Measurements from ENCODE around the gene RABEP1.

DNA sequence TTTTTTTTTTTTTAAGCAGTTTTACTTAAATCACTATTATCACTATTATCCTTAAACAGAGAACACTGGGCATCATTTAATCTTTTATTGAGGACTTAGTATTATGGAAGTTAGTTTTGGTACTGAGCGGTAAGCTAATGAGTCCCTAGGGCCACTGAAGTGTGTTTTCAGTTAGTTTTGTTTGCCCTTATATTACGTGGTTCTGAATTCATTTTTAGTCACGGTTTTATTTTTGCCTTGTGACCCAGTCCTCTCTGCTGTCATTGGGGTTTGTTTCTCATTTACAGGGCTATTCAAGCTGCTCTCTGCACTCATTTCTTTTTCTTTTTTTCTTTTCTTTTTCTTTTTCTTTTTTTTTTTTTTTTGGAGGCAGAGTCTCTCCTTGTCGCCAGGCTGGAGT, 17.3 kb downstream of the RABEP1 start:
- TF ChIP-seq POLR2AphosphoS5 (IDR thresholded peaks at IDR 0.05; ENCODE audit: borderline replicate concordance, low read depth, low read length) (no peak), EZH2 (IDR thresholded peaks at IDR 0.05) (no peak), FOXP2 (optimal IDR thresholded peaks at IDR 0.05; ENCODE audit: control extremely low read depth, extremely low read length, insufficient read depth) (no peak)
